GM12878 (cell line): ENCODE measurements around the gene AIFM1.

ENCODE experiments used
- BRCA1 ChIP-seq: IDR thresholded peaks from 2 replicates; pipeline ENCODE4 v1.6.1; 2011; ENCODE audit warnings: low read depth, low read length, improper control_type of control experiment
- CBX3 ChIP-seq: fragments of 200-600 bp; sonication (generic); IDR thresholded peaks from 2 replicates; pipeline ENCODE4 v1.6.1; 2016; ENCODE audit warnings: low read depth, borderline replicate concordance
- CTCF ChIP-seq, 3 experiments: IDR thresholded peaks in 2 of 3; conservative IDR thresholded peaks in 1 of 3; 2 replicates each; pipeline ENCODE4 v1.5.1; 2011; ENCODE audit warnings: low read depth in 3 of 3, low read length in 3 of 3, mild to moderate bottlenecking in 3 of 3, control low read depth in 2 of 3, moderate library complexity in 2 of 3, inconsistent platforms in 1 of 3, mixed read lengths in 1 of 3; ENCODE audit not compliant: control insufficient read depth in 2 of 3, insufficient read depth in 1 of 3; ENCODE audit errors: extremely low read depth in 1 of 3
- E4F1 ChIP-seq: fragments of 450-650 bp; IDR thresholded peaks from 2 replicates; pipeline ENCODE4 v1.6.1; 2018; ENCODE audit warnings: borderline replicate concordance, mild to moderate bottlenecking; ENCODE audit not compliant: partially characterized antibody
- GABPA ChIP-seq: IDR thresholded peaks from 2 replicates; pipeline ENCODE4 v1.6.1; 2014; ENCODE audit warnings: antibody characterized with exemption, low read depth, mild to moderate bottlenecking, inconsistent platforms
- KDM1A ChIP-seq: fragments of 200-600 bp; sonication (generic); IDR thresholded peaks from 2 replicates; pipeline ENCODE4 v1.6.1; 2016; ENCODE audit warnings: borderline replicate concordance
- POLR2A ChIP-seq: IDR thresholded peaks from 2 replicates; pipeline ENCODE4 v1.6.1; 2011; ENCODE audit warnings: low read depth, mild to moderate bottlenecking, low read length
- POLR2AphosphoS5 ChIP-seq: IDR thresholded peaks from 2 replicates; pipeline ENCODE4 v1.6.1; 2011; ENCODE audit warnings: mild to moderate bottlenecking, low read length, inconsistent platforms
- RAD21 ChIP-seq: IDR thresholded peaks from 2 replicates; pipeline ENCODE4 v1.6.1; 2011; ENCODE audit warnings: mild to moderate bottlenecking, low read depth, low read length, moderate library complexity; ENCODE audit not compliant: insufficient read depth
- RCOR1 ChIP-seq: conservative IDR thresholded peaks from 2 replicates; pipeline ENCODE4 v1.6.1; 2012; ENCODE audit warnings: low read depth, low read length, improper control_type of control experiment
- SIN3A ChIP-seq: IDR thresholded peaks from 2 replicates; pipeline ENCODE4 v1.6.1; 2012; ENCODE audit warnings: low read depth, low read length, improper control_type of control experiment
- TAF1 ChIP-seq: IDR thresholded peaks from 2 replicates; pipeline ENCODE4 v1.6.1; 2011; ENCODE audit warnings: mild to moderate bottlenecking, low read depth, low read length, borderline replicate concordance
- TCF7 ChIP-seq: IDR thresholded peaks from 2 replicates; pipeline ENCODE4 v1.6.1; 2014; ENCODE audit warnings: antibody characterized with exemption, borderline replicate concordance
- USF1 ChIP-seq: IDR thresholded peaks from 2 replicates; pipeline ENCODE4 v1.6.1; 2011; ENCODE audit warnings: borderline replicate concordance, low read depth, mild to moderate bottlenecking, moderate library complexity, mixed read lengths, low read length; ENCODE audit not compliant: insufficient read depth; ENCODE audit errors: extremely low read length

DNA sequence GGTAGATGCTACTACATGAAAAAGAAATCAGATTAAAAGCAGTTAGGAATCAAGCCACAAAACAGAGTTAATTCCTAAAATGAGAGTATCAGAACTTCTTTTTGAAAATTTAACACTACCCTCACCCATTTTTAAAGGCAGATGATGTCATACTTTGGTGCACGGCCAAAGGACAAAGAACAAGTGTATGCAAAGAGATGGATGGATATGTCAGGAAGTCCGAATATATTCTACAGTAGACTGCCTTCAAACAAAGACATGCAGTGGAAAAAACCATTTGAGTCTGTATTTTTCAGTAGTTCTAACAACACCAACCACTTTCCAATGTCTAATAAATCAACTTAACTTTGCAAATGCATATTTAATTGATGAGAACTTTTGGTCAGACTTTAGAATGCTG, 2.2 kb downstream of the AIFM1 start:
- TF ChIP-seq E4F1 (no peak), USF1 (no peak), SIN3A (no peak), CTCF (IDR thresholded peaks at IDR 0.05 in 2 of 3, conservative IDR thresholded peaks at IDR 0.05 in 1 of 3; ENCODE audit: control insufficient read depth in 2 of 3, extremely low read depth in 1 of 3, insufficient read depth in 1 of 3, low read depth in 3 of 3, low read length in 3 of 3) (no peak), POLR2AphosphoS5 (no peak), TAF1 (no peak), TCF7 (no peak), GABPA (no peak), CBX3 (no peak), BRCA1 (no peak), KDM1A (no peak), POLR2A (no peak), RAD21 (no peak), RCOR1 (no peak)
